HG03558 (cell line): ENCODE data around the gene P2RY14.

Source experiments
- ATAC-seq: cut with Tn5 transposase; IDR thresholded peaks from one replicate; pipeline ENCODE4 v1.9.1; 2021; ENCODE audit warnings: moderate number of reproducible peaks; ENCODE audit not compliant: unreplicated experiment; ENCODE audit errors: extremely low read depth

The P2RY14 gene

GRCh38 chr3:151303751-151304150, 25.4 kb upstream of the P2RY14 start:
- no peak for ATAC-seq

GRCh38 chr3:151301787-151302186, 23.4 kb upstream of the P2RY14 start:
- no peak for ATAC-seq

GRCh38 chr3:151300539-151300938, 22.2 kb upstream of the P2RY14 start:
- no peak for ATAC-seq

- ATAC-seq: no peak
These were observed 20.7 kb upstream of the P2RY14 start for GRCh38 chr3:151299006-151299405.

- ATAC-seq: no peak
These were observed 19.1 kb upstream of the P2RY14 start for GRCh38 chr3:151297429-151297828.

GRCh38 chr3:151296226-151296625, 17.9 kb upstream of the P2RY14 start:
- ATAC-seq: no peak

GRCh38 chr3:151293127-151293526, 14.8 kb upstream of the P2RY14 start:
- no peak for ATAC-seq

- ATAC-seq: no peak
These were observed 12.3 kb upstream of the P2RY14 start for GRCh38 chr3:151290673-151291072.

- no peak for ATAC-seq
These were observed 11.1 kb upstream of the P2RY14 start for GRCh38 chr3:151289445-151289844.

GRCh38 chr3:151285940-151286339, 7.6 kb upstream of the P2RY14 start:
- no peak for ATAC-seq

GRCh38 chr3:151283907-151284461, 5.6 kb upstream of the P2RY14 start:
- ATAC-seq: no peak

GRCh38 chr3:151283387-151283786, 5.0 kb upstream of the P2RY14 start:
- no peak for ATAC-seq

GRCh38 chr3:151282921-151283320, 4.6 kb upstream of the P2RY14 start:
- ATAC-seq: no peak

GRCh38 chr3:151281671-151282324, 3.5 kb upstream of the P2RY14 start:
- no peak for ATAC-seq

- peak; percentile 35 for ATAC-seq
These were observed 1.7 kb downstream of the P2RY14 start for GRCh38 chr3:151276687-151277042.

GRCh38 chr3:151276038-151276686, 2.2 kb downstream of the P2RY14 start:
- ATAC-seq: no peak

GRCh38 chr3:151275091-151275490, 3.3 kb downstream of the P2RY14 start:
- no peak for ATAC-seq

- ATAC-seq: no peak
These were observed 8.7 kb downstream of the P2RY14 start for GRCh38 chr3:151269631-151270030.

- ATAC-seq: peak; percentile 28
These were observed 9.8 kb downstream of the P2RY14 start for GRCh38 chr3:151268267-151269235.

GRCh38 chr3:151267066-151267465, 11.3 kb downstream of the P2RY14 start:
- no peak for ATAC-seq

- peak; percentile 93 for ATAC-seq
These were observed 12.5 kb downstream of the P2RY14 start for GRCh38 chr3:151265866-151266265.
